GM18951 (cell line): ENCODE data around the gene ZFP36L1.

Source experiments
- POLR2A ChIP-seq: IDR thresholded peaks from 4 replicates; pipeline ENCODE4 v1.6.1; 2011; ENCODE audit warnings: mild to moderate bottlenecking; ENCODE audit not compliant: insufficient read length, insufficient read depth; ENCODE audit errors: extremely low read depth
- in situ Hi-C: fragments of 300-500 bp; cut with MboI; formaldehyde crosslinking; loops from one replicate; pipeline ENCODE4 v1.12.0; 2022; ENCODE audit warnings: low sequenced_read_pairs, mixed read lengths, inconsistent platforms; ENCODE audit not compliant: unreplicated experiment

Gene ZFP36L1

DNA sequence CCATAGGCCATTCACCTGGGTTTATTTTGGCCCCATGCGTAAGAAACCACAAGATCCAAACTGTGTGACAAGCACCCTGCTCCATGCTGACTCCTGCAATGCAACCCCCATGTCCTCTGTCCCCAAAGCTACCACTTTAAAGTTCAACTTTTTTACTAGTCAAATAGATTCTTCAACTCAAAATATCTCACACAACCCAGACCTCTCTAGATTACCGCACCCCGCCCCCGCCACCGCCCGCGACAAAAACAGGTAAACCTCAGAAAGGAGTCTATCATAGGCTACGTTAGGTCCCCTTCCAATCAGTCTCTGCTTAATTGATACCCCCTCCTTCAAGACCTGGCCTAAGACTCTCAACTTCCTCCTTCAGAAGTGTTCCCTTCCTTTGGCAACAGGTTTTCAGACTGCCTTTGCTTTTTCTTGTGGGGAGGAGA, 2.2 kb downstream of the ZFP36L1 start:
- in situ Hi-C loops = loop anchor here (10.0 kb wide), 1 partner anchor 516 kb away; no protein-coding TSS in a partner anchor
- no peak for TF ChIP-seq POLR2A

DNA sequence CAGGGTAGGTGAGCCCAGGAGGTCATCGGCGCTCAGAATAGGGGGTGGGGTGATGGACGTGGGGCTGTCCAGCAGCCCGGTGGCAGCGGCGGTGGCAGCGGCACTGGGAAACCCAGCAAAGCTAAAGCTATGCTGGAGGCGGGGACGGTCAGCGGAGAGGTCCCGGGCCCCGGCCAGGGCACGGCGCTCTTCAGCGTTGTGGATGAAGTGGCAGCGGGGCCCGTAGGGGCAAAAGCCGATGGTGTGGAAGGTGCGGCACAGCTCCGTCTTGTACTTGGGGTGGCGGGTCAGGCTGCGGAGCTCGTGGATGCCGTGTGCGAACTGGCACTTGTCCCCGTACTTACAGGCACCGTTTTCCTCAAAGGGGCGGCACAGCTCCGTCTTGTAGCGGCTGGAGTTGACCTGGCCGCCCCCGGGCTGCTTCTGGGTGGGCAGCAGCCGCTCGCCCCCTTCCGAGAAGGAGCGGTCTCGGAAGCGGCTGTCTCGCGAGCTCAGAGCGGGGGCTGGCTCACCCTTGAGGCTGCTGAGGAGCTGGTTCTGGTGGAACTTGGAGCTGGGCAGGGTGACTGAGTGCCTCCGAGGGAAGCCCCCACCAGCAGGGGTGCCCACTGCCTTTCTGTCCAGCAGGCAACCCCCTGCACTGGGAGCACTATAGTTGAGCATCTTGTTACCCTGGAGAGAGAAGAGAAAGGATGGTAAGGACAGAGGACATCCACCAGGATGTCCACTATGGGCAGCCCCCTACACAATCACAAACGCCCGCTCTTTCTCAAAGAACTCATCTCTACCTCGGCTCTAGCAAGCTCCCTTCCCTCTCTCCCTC, 2.8 kb downstream of the ZFP36L1 start:
- peak; percentile 37 for TF ChIP-seq POLR2A
- in situ Hi-C loops = loop anchor here (10.0 kb wide), 1 partner anchor 515 kb away; no protein-coding TSS in a partner anchor

DNA sequence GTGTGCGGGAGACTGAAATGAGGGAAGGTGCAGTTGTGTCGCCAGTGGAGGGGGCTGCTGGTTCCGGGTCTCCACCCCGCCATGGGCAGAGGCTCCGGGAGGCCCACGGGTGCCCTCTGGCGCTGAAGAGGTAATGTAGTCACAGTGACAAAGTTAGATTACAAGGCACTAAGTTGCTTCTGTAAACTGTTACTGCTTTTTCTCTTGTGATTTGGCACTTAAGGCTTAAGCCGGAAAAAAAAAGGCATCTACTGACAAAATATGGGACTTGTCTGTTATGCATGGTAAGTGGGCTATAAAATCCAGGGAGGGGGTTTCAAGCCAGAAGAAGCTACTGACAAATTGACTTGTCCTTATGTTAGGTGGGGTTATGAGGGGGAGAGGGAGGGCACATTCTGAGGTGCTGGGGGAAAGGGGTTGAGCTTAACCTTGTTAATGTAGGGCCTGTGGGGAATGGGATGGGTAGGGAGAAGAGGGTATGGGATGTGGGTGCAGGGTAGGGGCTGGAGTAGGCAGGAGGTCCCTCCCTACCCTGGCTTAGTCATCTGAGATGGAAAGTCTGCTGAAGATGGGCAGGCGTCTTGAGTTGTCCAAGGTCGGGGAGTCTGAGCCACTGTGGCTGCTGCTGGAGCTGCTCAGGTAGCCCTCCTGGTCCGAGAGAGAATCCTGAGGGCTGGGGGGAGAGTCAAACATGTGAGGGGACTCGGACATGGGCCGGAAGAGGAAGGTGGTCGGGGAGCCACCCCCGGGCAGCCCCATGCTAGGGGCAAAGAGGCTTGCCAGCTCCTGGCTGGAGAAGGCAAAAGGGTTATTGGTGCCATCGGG, 3.7 kb downstream of the ZFP36L1 start:
- in situ Hi-C loops = no loop called here
- TF ChIP-seq POLR2A = peak; percentile 36

DNA sequence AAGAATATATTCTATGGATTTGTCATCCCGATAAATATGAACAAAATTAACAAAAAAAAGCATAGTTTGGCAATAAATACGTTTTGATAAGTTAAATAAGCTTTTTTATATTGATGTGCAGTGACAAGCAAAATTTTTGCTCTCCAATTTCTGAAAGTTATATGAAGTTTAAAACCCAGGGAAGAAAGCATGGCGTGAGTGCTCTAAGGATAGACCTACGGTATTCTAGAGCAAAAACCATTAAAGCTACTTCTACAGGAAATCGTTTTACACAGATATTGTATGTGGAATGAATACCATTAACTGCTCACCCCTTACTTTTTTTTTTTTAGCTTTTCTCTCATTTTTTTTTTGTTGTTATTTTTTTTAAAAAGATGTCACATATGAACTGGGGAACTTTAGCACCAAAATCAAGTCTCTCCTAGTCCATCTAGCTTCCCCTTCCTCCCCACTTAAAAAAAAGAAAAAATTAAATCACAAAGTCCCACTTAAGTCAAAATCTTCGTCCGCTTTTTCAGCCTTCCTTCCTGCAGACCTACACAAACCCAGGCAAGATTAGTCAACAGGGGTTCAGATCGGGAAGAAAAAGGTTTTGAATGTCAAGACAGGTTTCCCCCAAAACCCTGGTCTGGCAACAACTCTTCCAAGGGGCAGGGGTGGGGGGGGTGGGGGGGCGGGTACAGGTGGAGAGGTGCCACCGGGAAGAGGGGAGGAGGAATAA, 4.4 kb downstream of the ZFP36L1 start:
- TF ChIP-seq POLR2A = no peak
- in situ Hi-C loops = no loop called here

DNA sequence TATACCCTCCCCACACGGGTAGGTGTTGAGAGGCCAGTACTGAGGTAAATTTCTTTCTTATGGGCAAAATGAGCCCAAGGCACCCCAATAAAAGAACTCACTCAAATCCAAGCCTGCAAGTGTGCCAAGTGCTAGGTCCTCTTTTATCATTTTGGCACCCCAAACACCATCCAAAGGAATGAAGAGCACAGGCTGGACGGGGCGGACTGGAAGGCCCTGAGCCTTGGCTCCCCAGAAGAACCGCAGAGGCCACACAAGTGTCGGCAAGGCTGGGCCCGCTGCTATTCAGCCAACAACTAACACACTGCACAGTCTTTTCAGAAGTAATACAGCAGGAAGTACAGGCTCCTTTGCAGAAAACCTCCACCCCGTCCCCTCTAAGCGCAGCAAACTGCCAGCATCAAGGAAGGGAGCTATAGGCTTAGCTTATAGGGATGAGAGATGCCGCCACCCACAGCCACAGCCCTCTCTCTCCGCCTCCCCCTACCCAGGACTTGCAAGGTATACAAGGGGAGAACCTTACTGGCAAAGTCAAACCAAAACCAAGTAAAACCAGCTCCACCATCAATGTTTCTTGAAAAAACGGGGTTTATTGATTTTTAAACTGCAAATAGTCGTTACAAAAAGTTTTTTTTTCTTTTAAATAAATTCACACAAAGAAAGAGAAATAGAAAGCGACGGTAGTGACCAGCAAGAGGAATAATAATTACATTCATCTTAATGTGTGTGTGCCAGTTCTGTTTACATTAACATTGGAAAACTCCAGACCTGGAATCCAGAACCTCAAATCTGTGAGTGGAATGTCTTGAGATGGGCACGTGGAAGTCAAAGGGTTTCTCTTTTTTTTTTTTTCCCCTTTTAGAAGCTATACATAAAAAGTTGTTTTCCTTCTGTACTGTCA, 5.5 kb downstream of the ZFP36L1 start:
- peak; percentile 28 for TF ChIP-seq POLR2A
- in situ Hi-C loops = no loop called here

DNA sequence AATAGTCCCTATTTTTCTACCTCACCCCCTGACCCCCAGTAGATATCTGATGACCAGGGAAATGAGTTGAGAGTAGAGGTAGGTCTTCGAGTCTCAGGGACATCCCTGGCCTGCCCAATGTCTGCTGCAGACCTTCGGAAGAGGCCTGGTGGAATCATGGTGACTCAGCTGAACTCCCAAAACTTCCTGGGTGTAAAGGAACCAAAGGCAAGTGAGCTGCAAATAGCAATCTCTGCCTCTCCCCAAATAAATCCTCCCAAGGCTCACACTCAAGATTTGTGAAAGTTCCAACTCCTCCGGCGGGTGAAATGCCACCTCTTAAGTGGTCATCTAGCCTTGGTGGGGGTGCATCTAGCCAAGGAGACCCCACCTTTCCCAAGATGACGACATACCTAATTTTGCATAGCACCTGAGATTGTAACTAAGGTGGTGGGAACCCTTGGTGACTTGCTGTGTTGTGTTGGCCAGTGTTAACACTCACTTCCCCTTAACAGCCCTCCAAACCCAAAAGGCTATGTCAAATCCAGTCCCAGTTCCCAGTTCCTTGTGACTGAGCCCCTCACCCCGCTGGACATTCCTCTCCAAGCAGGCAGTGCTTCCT, 6.3 kb downstream of the ZFP36L1 start:
- TF ChIP-seq POLR2A = peak; percentile 48

DNA sequence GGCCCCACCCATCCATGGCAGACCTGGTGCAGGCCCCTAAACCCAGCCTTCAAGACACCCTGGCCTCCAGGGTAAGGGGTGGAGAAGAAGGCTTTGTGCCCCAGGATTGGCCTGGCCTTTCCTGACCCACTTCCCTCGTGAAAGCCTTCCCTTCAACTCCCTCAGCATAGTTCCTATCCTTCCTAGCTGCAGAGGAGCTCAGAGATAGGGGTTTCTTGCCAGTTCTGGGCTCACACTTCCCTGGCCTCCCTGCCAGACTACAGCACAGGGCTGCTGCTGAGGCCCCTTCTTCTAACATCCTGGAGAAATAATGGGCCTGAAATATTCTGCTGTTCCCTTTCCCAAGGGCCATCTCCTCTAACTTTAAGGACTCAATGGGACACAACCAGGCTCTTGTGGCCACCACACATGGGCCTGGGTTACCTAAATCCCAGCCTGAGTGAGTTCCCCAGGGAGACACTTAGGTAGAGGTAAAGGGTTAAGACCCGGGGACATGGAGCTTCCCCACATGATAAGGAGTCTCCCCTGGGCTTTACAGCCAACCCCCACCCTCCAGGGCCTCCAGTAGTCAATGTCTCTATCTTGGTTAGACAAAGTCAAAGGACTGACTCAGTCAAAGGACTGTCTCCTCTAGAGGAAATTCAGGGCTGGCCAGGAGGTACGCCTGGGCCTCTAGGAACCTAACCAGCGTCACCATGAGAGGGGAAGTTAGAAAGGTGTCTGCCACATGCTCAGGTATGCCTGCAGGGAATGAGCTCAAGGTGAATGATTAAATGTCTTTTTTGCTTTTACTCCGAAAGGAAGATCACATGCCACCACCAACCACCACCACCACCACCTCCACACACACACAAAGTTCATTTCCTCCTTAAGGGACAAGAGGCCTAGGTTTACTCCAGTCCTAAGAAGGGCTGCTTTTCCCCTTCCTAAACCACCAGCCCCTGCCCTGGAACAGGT, 7.1 kb downstream of the ZFP36L1 start:
- in situ Hi-C loops = no loop called here
- no peak for TF ChIP-seq POLR2A

More for the DNA sequence above, 6.3 kb downstream of the ZFP36L1 start:
- in situ Hi-C loops = no loop called here

DNA sequence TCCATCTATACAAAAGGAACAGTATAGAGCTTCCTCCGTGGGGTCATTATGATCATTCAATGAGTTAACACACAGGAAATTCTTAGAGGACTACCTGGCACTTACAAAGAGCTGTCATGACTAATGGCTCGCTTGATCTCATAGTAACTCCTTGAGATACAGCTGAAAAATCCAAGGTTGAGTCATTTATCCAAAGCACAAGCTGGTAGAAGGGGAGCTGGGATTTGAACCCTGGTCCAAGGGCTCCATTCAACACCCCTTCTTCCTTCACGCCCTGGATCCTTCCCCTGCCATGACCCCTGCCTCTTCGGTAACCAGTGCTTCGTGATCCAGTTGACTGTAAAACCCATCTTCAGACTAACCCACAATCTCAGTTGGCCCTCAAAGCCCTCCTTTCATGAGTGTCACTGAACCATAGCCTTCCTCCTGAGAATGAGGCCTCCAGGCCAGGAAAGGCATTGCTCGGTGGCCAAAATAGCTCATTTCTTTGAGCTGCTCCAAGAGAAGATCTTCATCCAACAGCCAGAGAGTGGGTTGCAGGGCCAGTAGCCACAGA, 7.8 kb downstream of the ZFP36L1 start:
- TF ChIP-seq POLR2A = no peak
- in situ Hi-C loops = no loop called here

DNA sequence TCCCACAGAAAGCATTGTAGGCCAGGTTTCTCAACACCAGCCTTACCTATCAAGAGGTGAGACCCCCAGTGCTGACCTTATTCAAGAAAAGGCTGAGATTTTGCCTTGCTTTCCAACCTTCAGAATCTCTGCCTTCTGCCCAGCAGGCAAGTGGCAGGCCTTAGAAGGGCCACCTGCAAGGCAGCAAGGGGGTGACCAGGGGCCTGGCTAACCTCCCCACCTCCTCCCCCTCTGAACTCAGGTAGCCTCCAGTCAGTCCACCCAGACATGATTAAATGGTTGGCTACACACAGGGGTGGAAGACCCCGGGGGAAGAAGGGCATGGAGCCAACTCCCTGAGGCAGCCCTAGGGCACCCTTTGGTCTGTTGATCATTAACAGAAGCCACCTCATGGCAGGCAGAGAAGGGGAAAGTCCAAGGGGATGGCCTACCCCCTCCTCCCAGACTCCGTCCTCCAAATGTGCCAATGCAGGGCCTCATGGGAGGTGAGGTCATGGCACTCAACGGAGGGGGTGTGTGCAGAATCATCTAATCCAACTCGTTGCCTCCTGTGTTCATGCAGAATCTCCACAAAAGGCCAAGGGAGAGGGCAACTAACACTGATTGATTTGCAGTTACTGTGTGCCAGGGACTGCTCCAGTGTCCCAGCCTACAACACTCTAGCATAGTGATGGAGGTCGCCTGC, 8.5 kb downstream of the ZFP36L1 start:
- in situ Hi-C loops = no loop called here

More for the DNA sequence above, 8.5 kb downstream of the ZFP36L1 start:
- no peak for TF ChIP-seq POLR2A
